ENCODE measurements around the gene CRYBB1. TPM values are rescaled to one million over a fixed set of nuclear protein-coding genes. Genes with fewer than 3 reads are reported as not detected.

The CRYBB1 gene
- total RNA-seq, 1 donor from 2014 or later = not detected

DNA sequence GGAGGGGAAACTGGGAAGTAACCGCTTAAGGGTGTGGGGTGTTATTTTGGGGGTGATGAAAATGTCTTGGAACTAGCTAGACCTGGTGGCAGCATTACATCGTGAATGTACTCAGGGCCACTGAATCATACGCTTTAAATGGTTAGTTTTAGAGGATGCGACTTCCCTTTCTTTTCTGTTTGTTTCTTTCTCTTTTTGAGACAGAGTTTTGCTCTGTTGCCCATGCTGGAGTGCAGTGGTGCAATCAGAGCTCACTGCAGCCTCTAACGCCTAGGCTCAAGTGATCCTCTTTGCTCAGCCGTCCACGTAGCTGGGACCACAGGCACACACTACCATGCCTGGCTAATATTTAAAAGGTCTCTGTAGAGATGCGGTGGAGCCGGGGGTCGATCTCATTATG lies 34.0 kb upstream of the CRYBB1 start:
- Histone ChIP-seq H3K4me3 (no peak overlapping the region), H3K27ac (no peak overlapping the region), H3K9me3 (no peaks in the 10 kb centered on the region), H3K4me1 (no peaks in the 10 kb centered on the region), H3K36me3 (no peaks in the 10 kb centered on the region), H3K27me3 (peaks cover 1% of the 10 kb centered on the region)
- intact Hi-C loops (cut with DNase I) = no loop called here
- DNase-seq (ENCODE audit: extremely low spot score in 2 of 2) = no peak
- TF ChIP-seq CTCF (IDR thresholded peaks at IDR 0.05) (no peak), POLR2AphosphoS5 (IDR thresholded peaks at IDR 0.05; ENCODE audit: insufficient read depth in 1 of 2, low read depth in 1 of 2) (no peak), POLR2A (IDR thresholded peaks at IDR 0.05) (no peak)

DNA sequence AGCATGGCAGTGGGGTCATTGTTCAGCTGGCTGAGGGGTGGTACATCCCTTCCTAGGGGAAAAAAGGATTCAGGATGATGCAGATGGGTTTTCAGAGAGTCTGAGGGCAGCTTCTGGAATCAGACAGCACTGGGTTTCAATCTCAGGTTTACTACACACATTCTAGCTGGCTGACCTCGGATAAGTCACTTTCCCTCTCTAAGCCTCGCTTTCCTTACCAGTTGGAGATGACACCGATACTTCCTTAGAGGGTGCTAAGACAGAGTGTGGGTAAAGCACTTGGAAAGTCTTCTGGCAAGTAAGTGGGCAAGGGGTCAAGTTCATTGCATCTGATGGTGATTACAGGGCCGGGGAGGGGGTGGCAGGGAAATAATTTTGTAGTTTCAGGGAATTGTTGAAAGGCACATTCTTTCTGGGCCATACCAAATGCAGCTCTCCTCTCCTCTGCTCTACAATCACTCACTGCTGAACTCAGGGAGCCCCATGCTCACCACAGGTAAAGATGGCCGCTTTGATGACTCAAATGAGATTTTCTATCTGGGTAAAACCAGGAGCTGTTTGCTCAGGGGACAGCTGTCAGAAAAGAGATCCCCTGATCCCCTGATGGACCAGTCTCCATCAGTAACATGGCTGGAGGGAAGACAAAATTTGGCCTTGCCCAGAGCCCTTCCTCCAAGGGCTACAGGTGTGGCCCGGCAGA lies 33.0 kb upstream of the CRYBB1 start:
- intact Hi-C loops (cut with DNase I) = no loop called here
- no peaks in the 10 kb centered on the region for H3K4me1 ChIP-seq
- no peaks in the 10 kb centered on the region for H3K9me3 ChIP-seq
- H3K27ac ChIP-seq = no peak overlapping the region
- no peak for TF ChIP-seq CTCF (IDR thresholded peaks at IDR 0.05)
- TF ChIP-seq POLR2A (IDR thresholded peaks at IDR 0.05) = no peak
- TF ChIP-seq POLR2AphosphoS5 (IDR thresholded peaks at IDR 0.05; ENCODE audit: insufficient read depth in 1 of 2, low read depth in 1 of 2) = no peak
- DNase-seq (ENCODE audit: extremely low spot score in 2 of 2) = no peak
- no peaks in the 10 kb centered on the region for H3K27me3 ChIP-seq
- no peak overlapping the region for H3K4me3 ChIP-seq
- H3K36me3 ChIP-seq = no peaks in the 10 kb centered on the region

DNA sequence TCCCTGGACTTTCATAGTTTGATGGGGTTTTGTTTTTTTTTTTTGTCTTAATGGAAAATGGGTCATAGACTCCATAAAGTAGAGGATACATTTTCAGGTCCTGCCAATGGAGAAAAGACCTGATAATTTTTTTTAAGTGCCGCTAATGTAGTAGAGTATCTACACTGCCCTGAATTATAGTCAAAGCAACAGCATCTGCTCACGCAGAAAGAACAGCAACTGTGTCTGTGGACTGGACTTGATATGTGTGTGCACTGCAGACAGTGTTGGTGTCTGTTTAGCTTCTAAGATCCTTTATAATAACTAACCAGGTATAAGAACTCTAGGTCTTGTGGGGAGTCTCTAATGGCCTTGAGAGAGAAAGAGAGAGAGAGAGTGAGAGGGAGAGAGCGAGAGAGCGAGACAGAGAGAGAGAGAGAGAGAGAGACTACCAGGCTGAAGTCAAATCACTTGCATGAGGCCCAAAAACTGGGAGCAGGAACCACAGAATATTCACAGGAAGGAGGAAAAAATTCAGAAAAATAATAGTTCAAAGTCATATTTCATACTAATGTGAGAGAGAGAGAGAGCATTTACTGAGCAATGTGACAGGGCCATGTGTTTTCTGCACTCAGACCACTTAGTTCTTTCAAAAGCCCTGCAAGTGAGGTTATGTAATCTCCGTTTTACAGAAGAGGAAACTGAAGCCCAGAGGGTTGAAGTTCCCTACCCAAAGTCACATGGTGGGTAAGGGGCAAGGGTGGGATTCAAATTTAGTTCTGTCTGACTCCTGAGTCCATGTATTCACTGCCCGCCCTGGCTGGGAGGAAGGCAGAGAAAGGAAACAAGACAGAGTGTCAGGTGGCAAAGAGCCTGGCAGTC lies 30.9 kb upstream of the CRYBB1 start:
- TF ChIP-seq POLR2AphosphoS5 (IDR thresholded peaks at IDR 0.05; ENCODE audit: insufficient read depth in 1 of 2, low read depth in 1 of 2) (no peak), POLR2A (IDR thresholded peaks at IDR 0.05) (no peak), CTCF (IDR thresholded peaks at IDR 0.05) (no peak)

DNA sequence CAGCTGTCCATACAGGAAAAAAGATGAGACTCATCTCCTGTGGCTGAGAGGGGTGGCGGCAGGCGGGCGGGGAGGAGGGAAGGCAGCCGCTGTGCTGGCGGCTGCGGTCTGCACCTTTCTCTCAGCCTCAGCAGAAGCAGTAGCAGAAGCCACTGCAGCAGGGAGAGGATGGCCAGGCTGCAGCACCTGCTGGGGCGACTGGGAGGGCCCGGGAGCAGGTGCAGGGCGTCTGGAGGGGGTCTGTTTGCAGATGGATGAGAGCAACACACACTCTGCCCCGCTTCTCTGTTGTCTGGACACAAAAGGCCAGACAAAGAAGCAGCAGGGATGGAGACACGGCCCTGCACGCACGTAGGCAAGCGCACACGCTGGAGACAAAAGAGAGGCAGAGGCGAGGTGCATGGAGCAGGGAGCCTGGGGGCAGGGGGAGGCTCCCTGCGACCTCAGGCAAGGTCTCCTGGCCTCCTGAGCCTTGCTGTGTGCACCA lies 30.2 kb upstream of the CRYBB1 start:
- H3K4me1 ChIP-seq = peaks cover 12% of the 10 kb centered on the region
- no peak for DNase-seq (ENCODE audit: extremely low spot score in 2 of 2)
- no peak overlapping the region for H3K27ac ChIP-seq
- H3K36me3 ChIP-seq = no peaks in the 10 kb centered on the region
- no peak for TF ChIP-seq POLR2A (IDR thresholded peaks at IDR 0.05)
- TF ChIP-seq CTCF (IDR thresholded peaks at IDR 0.05) = no peak
- no peak for TF ChIP-seq POLR2AphosphoS5 (IDR thresholded peaks at IDR 0.05; ENCODE audit: insufficient read depth in 1 of 2, low read depth in 1 of 2)
- intact Hi-C loops (cut with DNase I) = no loop called here
- no peak overlapping the region for H3K4me3 ChIP-seq
- no peaks in the 10 kb centered on the region for H3K27me3 ChIP-seq
- no peaks in the 10 kb centered on the region for H3K9me3 ChIP-seq

More for the DNA sequence above, 30.9 kb upstream of the CRYBB1 start:
- DNase-seq (ENCODE audit: extremely low spot score in 2 of 2) = no peak
- no peaks in the 10 kb centered on the region for H3K27me3 ChIP-seq
- no peak overlapping the region for H3K27ac ChIP-seq
- peaks cover 12% of the 10 kb centered on the region for H3K4me1 ChIP-seq
- H3K36me3 ChIP-seq = no peaks in the 10 kb centered on the region
- no peaks in the 10 kb centered on the region for H3K9me3 ChIP-seq
- intact Hi-C loops (cut with DNase I) = no loop called here
- no peak overlapping the region for H3K4me3 ChIP-seq
